HG03432 (cell line): Measurements from ENCODE around the gene SPSB1.

Experiments
- ATAC-seq: cut with Tn5 transposase; IDR thresholded peaks from one replicate; pipeline ENCODE4 v1.9.1; 2021; ENCODE audit warnings: mild to moderate bottlenecking, moderate library complexity; ENCODE audit not compliant: unreplicated experiment

SPSB1 gene

DNA sequence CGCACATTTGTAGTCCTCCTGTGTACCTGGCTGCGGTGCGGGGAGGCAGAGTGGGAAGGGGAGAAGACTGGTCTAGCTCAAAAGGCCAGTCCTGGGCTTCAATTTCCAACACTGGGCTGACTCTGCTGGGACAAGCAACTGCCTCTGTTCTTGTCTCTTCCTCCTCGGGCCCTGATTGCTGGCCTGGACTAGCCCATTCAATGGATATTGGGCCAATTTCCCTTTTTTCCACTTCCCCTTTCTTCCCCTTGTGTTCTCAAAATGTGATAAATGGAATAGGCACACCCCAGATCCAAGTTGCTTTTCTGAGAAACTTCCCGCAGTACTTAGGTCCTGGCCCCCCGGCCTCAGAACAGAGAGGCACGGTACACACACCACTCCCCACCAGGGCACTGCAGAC is 48.2 kb downstream of the SPSB1 start:
- no peak for ATAC-seq

- ATAC-seq, result no peak
These were observed 48.7 kb downstream of the SPSB1 start for GRCh38 chr1:9341301-9341845.

DNA sequence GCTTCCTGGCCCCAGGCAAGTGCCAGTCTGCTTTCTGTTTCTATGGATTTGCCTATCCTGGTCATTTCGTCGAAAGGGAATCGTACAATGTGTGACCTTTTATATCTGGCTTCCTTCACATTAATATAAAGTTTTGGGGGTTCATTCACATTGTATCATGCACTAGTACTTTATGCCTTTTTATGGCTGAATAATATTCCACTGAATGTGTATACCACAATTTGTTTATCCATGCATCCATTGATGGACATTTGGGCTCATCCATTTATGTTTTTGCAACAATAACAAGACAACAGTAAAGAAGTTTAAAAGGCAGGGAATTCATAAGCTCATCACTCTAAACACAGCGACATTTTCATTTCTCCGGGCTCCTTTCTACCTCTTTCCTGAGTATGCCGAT is 50.6 kb downstream of the SPSB1 start:
- no peak for ATAC-seq

- no peak for ATAC-seq
These were observed 51.9 kb downstream of the SPSB1 start for GRCh38 chr1:9344426-9345200.

DNA sequence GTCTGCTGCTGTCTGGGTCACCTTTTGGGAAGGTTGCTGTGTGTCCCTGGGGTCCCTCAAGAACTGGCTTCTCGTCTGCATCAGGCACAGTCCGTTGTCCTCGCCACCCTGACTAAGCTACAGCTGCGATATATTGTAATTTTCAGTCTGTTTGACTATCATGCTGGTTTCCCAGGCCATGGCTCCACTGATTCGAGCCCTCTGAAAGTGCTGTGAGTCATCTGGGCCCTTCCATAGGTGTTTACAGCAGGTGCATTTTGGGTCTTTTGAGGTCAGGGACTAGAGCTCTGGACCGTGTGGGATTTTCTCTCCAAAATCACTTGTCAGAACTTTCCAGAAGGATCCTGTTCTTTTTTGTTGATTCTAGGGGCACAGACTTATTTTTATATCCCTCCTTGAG is 52.8 kb downstream of the SPSB1 start:
- ATAC-seq, result no peak

DNA sequence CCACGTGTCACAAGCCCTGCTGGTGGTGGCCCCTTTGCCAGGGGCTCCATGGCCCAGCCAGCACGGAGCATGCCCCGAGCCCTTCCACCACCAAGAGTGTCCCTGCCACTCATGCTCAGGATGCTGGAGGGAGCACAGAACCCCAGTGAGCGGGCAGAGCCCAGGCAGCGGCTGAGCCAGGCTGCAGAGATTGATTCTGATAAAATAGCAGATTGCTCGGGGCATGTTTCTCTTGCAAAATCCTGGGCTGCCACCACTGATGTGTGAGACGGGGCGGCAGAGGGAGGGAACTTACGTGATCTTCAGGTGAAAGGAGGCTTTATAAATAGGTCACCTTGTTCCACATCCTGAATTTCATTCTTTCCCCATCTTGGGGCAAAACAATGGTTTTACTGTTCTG is 53.2 kb downstream of the SPSB1 start:
- ATAC-seq, result no peak

- ATAC-seq, result no peak
These were observed 53.9 kb downstream of the SPSB1 start for GRCh38 chr1:9346566-9346965.

GRCh38 chr1:9347095-9347850 is 54.6 kb downstream of the SPSB1 start:
- no peak for ATAC-seq

DNA sequence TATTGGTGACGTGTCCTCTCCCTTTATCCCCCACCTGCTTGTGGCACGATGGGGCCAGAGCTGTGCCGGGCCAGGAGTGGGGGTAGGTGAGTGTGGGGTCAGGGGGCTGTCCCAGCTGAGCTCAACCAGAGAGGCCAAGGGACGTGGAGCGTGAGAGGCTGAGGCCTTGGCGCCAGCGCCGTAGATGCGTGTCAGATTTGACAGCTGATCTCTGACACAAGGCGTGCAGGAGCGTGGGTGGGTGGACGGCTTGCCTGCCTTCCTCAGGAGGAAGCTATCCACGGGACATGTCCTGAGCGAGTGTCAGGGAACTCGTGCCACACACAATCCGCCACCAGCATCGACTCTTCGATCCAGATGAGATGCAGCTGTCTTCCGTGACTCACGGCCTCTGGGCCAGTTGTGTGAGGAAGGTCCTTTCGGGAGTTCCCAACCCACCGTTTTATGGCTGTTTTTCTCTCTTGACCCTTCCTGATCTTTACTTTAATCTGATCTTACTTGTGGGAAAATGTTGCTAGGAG is 56.7 kb downstream of the SPSB1 start:
- no peak for ATAC-seq

DNA sequence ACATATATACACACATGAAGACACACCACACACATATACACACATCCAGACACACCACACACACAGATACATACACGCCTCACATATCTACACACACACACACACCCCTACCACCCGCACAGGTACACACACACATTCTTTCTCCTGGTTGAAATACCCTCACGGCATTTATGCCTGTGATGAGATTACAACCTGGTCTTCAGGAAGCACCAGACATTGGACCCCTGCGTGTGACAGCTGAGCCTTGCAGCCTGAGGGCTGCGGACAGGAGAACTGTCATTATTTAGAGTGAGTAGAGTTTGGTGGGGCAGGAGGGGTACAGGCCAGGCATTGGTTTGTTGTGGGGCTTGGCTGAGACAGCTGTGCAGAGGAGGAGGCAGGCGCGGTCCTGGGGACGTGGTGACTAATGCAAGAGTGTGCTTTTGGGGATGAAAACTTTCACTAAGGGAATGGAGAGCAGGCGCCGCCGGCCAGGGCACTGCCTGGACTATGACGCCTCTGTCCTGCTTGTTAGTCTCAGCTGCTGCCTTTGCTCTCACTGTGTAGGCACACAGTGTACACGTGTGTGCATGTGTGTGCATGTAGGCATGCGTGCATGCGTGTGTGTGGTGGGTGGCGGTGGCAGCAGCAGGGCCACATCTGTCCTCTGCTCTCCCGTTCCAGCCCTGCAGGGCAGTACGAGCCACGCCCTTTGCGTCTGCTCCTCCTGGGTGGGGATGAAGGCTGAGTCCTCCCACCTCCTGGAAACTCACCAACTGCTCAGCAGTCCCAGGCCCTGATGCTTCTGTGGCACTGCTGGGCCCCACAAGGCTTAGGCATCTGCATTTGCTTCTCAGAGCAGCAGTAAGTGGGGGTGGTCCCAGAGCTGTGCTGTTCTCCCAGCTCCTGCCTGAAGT is 57.6 kb downstream of the SPSB1 start:
- ATAC-seq, result no peak

GRCh38 chr1:9350960-9351359 is 58.3 kb downstream of the SPSB1 start:
- ATAC-seq, result no peak

DNA sequence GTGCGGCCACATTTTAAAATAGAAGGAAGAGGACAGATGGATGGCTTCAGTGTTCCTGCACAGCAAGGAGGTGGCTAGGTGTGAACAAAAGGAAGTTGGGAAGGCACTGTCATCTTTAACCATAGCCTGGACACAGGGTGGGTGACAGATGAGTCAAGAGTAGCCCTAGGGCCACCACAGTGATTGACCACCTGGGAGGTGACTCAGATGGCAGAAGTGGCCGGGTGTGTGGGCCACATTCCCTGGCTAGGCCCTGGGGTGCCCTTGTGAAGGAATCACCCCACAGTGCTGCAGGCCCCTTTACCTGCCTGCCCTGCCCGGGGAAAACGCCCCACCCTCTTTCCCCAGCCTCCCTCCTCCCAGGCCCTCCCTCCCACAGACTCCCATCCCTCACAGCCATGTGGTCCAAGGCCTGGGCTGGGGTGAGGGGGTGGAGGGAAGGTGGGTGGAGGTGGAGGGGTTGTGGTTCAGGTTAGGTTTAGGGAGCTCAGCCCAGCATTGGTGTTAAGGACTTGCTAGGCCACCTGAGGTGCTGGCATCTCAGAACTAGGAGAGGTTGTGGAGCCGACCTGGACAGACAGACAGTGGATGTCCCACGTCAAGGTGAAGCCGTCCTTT is 59.1 kb downstream of the SPSB1 start:
- ATAC-seq, result no peak

- no peak for ATAC-seq
These were observed 59.9 kb downstream of the SPSB1 start for GRCh38 chr1:9352377-9353134.

DNA sequence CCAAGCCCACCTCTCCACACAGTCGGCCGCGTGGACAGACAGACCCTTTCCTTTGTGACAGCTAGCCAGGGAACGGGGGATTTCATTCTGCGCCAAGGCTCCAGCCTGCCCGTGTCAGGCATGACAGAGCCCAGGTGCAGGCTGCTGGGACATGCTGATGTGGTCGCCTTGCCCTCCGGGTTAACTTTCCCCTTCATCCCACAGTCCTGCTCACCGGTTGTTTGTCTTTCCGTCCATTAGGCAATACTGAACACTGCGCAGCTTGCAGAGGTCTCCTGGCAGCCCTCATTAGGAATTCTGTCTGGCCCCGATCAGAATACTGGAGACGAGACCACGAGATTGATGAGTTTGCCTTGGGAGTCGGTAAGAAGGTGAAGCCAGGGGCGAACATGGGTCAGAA is 62.8 kb downstream of the SPSB1 start:
- ATAC-seq, result no peak

- ATAC-seq, result no peak
These were observed 63.3 kb downstream of the SPSB1 start for GRCh38 chr1:9356021-9356420.

- no peak for ATAC-seq
These were observed 64.3 kb downstream of the SPSB1 start for GRCh38 chr1:9356829-9357466.

GRCh38 chr1:9357958-9358357 is 65.3 kb downstream of the SPSB1 start:
- ATAC-seq, result no peak

- ATAC-seq, result no peak
These were observed 67.8 kb downstream of the SPSB1 start for GRCh38 chr1:9360371-9361064.
